ENCODE measurements around the gene ANKH.
"Not testable (repeated sequence)": the region's sequence is repeated elsewhere in the genome, so short reads cannot be mapped to it uniquely, and the experiment has no call there.

The ANKH gene

DNA sequence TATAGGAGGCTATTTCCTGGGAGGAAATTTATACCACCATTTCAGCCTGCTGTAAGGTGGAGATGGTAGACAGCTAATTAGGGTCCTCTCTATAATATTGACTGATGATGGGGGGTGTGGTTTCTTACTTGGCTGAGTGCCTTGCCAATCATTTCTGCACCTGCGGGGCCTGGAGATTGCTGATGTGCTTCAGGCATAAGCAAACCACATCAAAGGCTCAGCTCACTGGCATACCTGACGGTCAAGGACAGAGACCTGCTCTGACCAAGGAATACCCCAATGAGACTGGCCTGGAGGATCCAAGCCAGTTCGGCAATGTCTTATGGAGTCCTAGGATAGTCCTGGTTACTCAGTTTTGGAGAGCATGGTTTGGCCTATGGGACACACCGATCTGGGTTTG lies 29.5 kb downstream of the ANKH start:
- H3K4me1 ChIP-seq = no peaks in the 10 kb centered on the region
- no peaks in the 10 kb centered on the region for H3K27me3 ChIP-seq
- TF ChIP-seq, protein P1, sequence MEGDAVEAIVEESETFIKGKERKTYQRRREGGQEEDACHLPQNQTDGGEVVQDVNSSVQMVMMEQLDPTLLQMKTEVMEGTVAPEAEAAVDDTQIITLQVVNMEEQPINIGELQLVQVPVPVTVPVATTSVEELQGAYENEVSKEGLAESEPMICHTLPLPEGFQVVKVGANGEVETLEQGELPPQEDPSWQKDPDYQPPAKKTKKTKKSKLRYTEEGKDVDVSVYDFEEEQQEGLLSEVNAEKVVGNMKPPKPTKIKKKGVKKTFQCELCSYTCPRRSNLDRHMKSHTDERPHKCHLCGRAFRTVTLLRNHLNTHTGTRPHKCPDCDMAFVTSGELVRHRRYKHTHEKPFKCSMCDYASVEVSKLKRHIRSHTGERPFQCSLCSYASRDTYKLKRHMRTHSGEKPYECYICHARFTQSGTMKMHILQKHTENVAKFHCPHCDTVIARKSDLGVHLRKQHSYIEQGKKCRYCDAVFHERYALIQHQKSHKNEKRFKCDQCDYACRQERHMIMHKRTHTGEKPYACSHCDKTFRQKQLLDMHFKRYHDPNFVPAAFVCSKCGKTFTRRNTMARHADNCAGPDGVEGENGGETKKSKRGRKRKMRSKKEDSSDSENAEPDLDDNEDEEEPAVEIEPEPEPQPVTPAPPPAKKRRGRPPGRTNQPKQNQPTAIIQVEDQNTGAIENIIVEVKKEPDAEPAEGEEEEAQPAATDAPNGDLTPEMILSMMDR (IDR thresholded peaks at IDR 0.05; ENCODE audit: low read depth, low read length) = no peak
- no peaks in the 10 kb centered on the region for H3K36me3 ChIP-seq
- DNase-seq = no peak
- H3K4me3 ChIP-seq (ENCODE audit: low read depth, low read length) = no peak overlapping the region
- no peaks in the 10 kb centered on the region for H3K9me3 ChIP-seq

DNA sequence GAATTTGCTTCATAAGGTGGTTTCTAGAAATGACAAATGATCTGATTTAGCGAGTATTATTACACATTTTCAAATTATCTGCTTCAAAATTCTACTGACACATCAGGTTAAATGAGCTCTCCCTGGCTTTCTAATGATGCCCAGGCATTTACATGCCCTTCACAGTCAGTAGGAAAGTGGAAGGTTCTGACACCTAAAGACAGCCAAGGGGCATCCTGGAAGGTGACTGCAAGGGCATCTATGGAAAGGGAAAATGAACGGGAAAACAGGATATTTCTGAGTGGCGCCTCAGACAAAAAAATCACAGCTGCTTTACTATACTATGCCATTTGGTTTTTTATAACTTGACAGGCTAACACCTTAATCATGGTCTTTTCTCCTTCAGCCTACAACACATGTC lies 31.0 kb downstream of the ANKH start:
- H3K4me1 ChIP-seq = no peaks in the 10 kb centered on the region
- H3K36me3 ChIP-seq = no peaks in the 10 kb centered on the region
- DNase-seq = no peak
- no peaks in the 10 kb centered on the region for H3K27me3 ChIP-seq
- no peaks in the 10 kb centered on the region for H3K9me3 ChIP-seq
- TF ChIP-seq, protein P1 (IDR thresholded peaks at IDR 0.05; ENCODE audit: low read depth, low read length) = no peak
- H3K4me3 ChIP-seq (ENCODE audit: low read depth, low read length) = no peak overlapping the region

- Histone ChIP-seq H3K4me3 (ENCODE audit: low read depth, low read length) (no peak overlapping the region), H3K4me1 (no peaks in the 10 kb centered on the region; the same call in 1 of the 2 replicates), H3K27me3 (no peaks in the 10 kb centered on the region), H3K9me3 (no peaks in the 10 kb centered on the region), H3K36me3 (no peaks in the 10 kb centered on the region)
- no peak for DNase-seq
- TF ChIP-seq, protein P1 (IDR thresholded peaks at IDR 0.05; ENCODE audit: low read depth, low read length) = no peak
Measured at GRCh38 chr5:14838396-14839319, 32.9 kb downstream of the ANKH start.

GRCh38 chr5:14837423-14838122 lies 34.0 kb downstream of the ANKH start:
- not testable (repeated sequence) for DNase-seq; H3K27me3 ChIP-seq; H3K36me3 ChIP-seq; H3K4me1 ChIP-seq; H3K9me3 ChIP-seq; H3K4me3 ChIP-seq (ENCODE audit: low read depth, low read length)

DNA sequence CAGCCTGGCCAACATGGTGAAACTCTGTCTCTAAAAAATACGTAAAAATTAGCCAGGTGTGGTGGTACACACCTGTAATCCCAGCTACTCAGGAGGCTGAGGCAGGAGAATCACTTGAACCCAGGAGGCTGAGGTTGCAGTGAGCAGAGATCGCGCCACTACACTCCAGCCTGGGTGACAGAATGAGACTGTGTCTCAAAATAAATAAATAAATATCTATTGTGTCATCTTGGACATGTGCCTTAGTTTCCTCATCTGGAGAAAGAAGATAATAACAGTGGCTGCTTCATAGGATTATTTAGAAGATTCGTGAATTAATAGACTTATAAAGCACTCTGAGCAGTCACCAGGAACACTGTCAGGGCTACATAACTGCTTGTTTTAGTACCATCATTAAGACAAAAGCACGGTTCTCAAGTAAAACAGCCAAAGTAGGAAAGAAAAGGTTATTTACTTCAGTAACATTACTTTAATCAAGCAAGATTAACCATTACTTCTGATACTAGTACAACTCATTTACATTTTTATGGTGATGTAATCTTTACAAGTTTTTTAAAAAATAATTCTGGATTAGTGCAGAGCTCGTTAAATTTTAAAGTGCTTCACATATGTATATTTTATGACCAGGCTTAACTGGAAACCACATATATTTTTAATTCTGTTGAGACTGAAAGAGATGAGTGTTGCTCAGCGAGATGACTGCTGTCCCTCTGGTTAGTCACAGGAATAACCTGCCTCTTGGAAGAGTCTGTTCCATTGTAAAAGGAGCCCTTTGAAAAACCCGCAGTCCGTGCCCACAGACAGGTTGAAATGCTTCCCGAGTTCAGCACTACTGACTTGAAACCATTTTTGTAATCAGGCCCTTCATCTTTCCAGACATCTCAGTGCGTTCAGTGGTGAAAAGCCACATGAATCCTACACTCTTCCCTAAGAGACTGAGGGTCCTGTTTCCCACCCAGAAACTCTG lies 36.7 kb downstream of the ANKH start:
- Histone ChIP-seq H3K9me3 (no peaks in the 10 kb centered on the region), H3K4me1 (no peaks in the 10 kb centered on the region; the same call in 1 of the 2 replicates), H3K27me3 (no peaks in the 10 kb centered on the region), H3K36me3 (no peaks in the 10 kb centered on the region), H3K4me3 (ENCODE audit: low read depth, low read length) (no peak overlapping the region)
- TF ChIP-seq, protein P1 (IDR thresholded peaks at IDR 0.05; ENCODE audit: low read depth, low read length) = no peak
- no peak for DNase-seq

DNA sequence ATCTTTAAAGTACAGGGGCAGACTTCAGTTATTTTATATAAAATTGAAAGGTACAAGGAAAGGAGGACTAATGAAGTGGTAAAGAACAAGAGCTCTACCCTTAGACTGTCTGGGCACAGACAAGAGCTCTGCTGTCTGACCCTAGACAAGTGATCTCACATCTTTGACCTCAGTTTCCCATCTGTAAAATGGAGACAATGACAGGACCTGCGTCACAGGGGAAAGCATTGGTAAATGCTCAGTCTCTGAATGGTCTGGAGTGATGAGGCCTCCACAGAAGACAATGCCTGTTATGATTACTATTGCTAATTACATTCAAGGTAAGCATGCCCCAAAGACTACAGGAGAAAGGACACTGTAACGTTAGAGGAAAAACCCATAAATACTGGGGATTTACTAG lies 37.5 kb downstream of the ANKH start:
- Histone ChIP-seq H3K4me1 (no peaks in the 10 kb centered on the region; the same call in 1 of the 2 replicates), H3K9me3 (no peaks in the 10 kb centered on the region), H3K36me3 (no peaks in the 10 kb centered on the region), H3K27me3 (no peaks in the 10 kb centered on the region), H3K4me3 (ENCODE audit: low read depth, low read length) (no peak overlapping the region)
- no peak for DNase-seq
- TF ChIP-seq, protein P1 (IDR thresholded peaks at IDR 0.05; ENCODE audit: low read depth, low read length) = no peak
